ENCODE data around the gene LBHD2.

- TF ChIP-seq CTCF (conservative IDR thresholded peaks at IDR 0.05; ENCODE audit: low read length) (no peak), EZH2phosphoT487 (IDR thresholded peaks at IDR 0.05; ENCODE audit: borderline replicate concordance, low read depth, low read length) (no peak)
Observed at GRCh38 chr14:103084021-103084919, at the start of gene LBHD2.

Data from OCI-LY7 (cell line).